ENCODE measurements around the gene TRIP6. TPM values are rescaled to one million over a fixed set of nuclear protein-coding genes. Genes with fewer than 3 reads are reported as not detected.
A peak's percentile ranks its signal among the peaks of the same experiment; 100 is the strongest.
"Not testable (repeated sequence)": the region's sequence is repeated elsewhere in the genome, so short reads cannot be mapped to it uniquely, and the experiment has no call there.

The TRIP6 gene
- total RNA-seq, 1 donor from 2014 or later = 43.6 TPM

DNA sequence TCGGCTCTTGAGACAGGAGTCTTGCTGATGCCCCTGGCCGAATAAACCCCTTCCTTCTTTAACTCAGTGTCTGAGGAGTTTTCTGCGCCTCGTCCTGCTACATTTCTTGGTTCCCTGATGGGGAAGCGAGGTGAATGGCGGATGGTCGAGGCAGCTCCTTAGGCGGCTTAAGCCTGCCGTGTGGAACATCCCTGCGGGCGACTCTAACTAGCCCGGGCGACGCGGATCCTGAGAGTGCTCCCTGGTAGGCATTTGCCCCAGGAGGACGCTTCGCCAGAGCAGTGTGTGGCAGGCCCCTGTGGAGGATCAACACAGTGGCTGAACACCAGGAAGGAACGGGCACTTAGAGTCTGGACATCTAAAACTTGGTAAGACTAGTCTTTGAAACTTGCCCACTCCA lies 27.8 kb upstream of the TRIP6 start:
- DNase-seq = no peak

GRCh38 chr7:100840470-100841100 lies 26.6 kb upstream of the TRIP6 start:
- peak; percentile 18 for DNase-seq

DNA sequence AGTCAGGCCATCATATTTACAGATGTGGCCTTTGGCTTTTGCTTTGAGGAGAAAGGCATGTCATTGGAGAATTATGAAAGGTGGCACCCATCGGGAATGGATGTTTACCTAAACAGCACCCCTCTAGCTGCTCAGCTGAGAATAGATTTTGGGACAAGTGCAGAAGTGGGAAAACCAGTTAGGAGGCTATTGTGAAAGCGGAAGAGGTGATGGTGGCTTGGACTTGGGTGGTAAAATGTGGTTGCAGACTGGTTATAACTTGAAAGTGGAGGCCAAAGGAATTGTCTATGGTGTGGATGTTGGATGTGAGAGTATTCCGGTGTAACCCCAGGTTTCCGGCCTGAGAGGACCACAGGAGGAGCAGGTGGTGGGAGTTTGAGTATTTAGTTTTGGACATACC lies 19.8 kb upstream of the TRIP6 start:
- DNase-seq = no peak

GRCh38 chr7:100852048-100852872 lies 14.9 kb upstream of the TRIP6 start, which contains the start of gene SLC12A9:
Gene SLC12A9, plus strand, starts transcription at chr7:100852713. Its CDS starts 1,485 bp downstream, at chr7:100854198.
- peak; percentile 93 for DNase-seq

GRCh38 chr7:100854146-100854895 lies 12.9 kb upstream of the TRIP6 start:
- DNase-seq = no peak

GRCh38 chr7:100854899-100855298 lies 12.3 kb upstream of the TRIP6 start:
- DNase-seq = not testable (repeated sequence)

DNA sequence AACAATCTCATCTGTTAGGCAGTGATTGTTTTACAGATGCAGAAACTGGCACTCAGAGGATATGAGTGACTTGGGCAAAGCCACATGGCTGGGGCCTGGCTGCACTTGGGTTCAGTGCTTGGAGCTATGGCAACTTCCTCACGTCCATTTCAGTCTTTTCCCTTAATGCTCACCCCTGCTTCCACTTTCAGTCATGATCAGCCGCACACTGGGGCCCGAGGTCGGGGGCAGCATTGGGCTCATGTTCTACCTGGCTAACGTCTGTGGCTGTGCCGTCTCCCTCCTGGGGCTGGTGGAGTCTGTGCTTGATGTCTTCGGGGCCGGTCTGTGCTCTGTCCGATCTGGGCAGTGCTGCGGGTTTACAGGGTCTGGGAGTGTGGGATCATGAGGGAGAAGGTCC lies 11.7 kb upstream of the TRIP6 start:
- no peak for DNase-seq

DNA sequence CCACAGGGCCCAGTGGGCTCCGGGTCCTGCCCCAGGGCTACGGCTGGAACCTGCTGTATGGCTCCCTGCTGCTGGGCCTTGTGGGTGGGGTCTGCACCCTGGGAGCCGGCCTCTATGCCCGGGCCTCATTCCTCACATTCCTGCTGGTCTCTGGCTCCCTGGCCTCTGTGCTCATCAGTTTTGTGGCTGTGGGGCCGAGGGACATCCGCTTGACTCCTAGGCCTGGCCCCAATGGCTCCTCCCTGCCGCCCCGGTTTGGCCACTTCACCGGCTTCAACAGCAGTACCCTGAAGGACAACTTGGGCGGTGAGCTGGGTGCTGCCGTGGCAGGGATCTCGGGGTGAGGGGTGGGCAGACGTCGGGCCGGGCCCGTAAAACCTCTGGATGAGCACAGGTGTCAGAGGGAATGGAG lies 10.3 kb upstream of the TRIP6 start:
- DNase-seq = no peak

GRCh38 chr7:100859856-100860255 lies 7.3 kb upstream of the TRIP6 start:
- DNase-seq = no peak

DNA sequence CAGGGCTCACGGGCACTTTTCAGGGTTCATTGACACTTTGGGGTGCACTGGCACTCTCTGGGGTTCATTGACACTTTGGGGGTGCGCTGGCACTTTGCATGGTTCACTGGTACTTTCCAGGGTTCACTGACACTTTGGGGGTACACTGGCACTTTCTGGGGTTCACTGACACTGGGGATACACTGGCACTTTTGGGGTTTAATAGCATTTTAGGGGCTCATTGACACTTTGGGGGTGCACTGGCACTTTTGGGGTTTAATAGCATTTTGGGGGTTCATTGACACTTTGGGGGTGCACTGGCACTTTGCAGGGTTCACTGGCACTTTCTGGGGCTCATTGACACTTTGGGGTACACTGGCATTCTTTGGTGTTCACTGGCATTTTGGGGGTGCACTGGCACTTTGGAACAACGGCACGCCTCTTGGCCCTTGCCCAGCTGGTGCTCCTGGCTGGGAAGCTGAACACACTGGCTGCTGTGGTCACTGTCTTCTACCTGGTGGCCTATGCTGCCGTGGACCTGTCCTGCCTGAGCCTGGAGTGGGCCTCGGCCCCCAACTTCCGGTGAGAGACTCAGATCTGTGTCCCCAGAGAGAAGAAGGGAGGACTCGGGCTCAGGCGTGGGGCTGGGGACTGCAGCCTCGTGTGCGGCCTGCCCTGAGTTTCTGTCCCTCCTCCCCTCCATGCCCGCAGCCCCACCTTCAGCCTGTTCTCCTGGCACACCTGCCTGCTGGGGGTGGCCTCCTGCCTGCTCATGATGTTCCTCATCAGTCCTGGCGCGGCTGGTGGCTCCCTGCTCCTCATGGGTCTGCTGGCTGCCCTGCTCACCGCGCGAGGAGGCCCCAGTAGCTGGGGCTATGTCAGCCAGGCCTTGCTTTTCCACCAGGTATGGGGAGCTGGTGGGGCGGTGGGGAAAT lies 6.2 kb upstream of the TRIP6 start:
- no peak for DNase-seq

- DNase-seq = no peak
Measured at GRCh38 chr7:100861616-100861985, 5.6 kb upstream of the TRIP6 start.

GRCh38 chr7:100863406-100863950 lies 3.7 kb upstream of the TRIP6 start:
- DNase-seq = peak; percentile 59

GRCh38 chr7:100864263-100864845 lies 2.8 kb upstream of the TRIP6 start:
- no peak for DNase-seq

- DNase-seq = peak; percentile 65
Measured at GRCh38 chr7:100865372-100865911, 1.7 kb upstream of the TRIP6 start.

DNA sequence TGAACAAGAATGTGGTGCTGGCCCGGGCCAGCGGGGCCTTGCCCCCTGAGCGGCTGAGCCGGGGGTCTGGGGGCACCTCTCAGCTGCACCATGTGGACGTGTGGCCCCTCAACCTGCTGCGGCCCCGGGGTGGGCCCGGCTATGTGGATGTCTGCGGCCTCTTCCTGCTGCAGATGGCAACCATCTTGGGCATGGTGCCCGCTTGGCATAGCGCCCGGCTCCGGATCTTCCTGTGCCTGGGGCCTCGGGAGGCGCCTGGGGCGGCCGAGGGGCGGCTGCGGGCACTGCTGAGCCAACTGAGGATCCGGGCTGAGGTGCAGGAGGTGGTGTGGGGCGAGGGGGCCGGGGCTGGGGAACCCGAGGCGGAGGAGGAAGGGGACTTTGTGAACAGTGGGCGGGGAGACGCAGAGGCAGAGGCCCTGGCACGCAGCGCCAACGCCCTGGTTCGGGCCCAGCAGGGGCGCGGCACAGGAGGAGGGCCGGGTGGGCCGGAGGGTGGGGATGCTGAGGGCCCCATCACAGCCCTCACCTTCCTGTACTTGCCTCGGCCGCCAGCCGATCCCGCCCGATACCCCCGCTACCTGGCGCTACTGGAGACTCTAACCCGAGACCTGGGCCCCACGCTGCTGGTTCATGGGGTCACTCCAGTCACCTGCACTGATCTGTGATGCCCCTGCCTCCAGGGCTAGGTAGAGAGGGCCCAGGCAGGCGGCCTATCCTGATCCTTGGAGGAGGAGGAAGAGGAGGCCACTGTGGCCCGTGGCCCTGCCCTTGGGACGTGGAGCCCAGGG lies 1.1 kb upstream of the TRIP6 start:
- DNase-seq = peak; percentile 74

DNA sequence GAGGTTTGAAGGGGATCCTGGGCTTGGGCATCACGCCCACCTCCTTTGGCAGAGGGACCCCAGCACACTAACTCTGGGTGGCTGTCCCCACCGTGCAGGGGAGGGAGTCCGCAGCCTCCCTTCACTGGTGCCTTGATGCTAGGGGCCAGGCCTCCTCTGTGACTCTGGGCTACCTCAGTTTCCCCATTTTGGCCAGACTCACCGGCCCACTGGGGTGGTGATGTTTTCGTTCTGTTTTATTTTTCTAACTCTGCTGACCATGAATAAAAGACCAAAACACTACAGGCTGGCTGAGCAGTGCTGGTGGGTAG lies 503 bp upstream of the TRIP6 start:
- DNase-seq = no peak

GRCh38 chr7:100867776-100868485 lies 744 bp downstream of the TRIP6 start:
- DNase-seq = no peak

- no peak for DNase-seq
Measured at GRCh38 chr7:100873599-100874299, 6.6 kb downstream of the TRIP6 start.

DNA sequence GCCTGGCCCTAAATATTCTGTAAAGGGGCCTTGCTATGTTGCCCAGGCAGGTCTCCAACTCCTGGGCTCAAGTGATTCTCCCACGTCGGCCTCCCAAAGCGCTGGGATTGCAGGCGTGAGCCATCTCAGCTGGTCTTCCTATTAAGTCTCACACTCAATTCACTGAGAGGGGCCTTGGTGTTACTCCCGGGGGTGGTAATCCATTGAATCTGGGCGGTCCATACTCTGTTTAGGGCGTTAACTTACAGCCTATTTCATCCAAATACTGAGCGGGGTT lies 7.1 kb downstream of the TRIP6 start:
- no peak for DNase-seq

All from dermis blood vessel endothelial cell (primary cell).